NOMO-1 (cell line): ENCODE results near the gene PDGFD.

Source experiments
- DNase-seq, 2 experiments: peaks; one replicate each; lab custom pipeline; 2025; ENCODE audit not compliant: unreplicated experiment in 2 of 2; lab: John Stamatoyannopoulos, UW

Gene PDGFD

GRCh38 chr11:103963648-103964047 lies 200.3 kb downstream of the PDGFD start:
- no peak for DNase-seq

- no peak for DNase-seq
Measured at GRCh38 chr11:103961010-103961409, 202.9 kb downstream of the PDGFD start.

GRCh38 chr11:103960108-103960507 lies 203.8 kb downstream of the PDGFD start:
- DNase-seq, result no peak

GRCh38 chr11:103959279-103959942 lies 204.5 kb downstream of the PDGFD start:
- peak in 1 of 2 experiments; percentile 36 for DNase-seq

- no peak for DNase-seq
Measured at GRCh38 chr11:103958475-103959215, 205.3 kb downstream of the PDGFD start.

- DNase-seq, result no peak
Measured at GRCh38 chr11:103953797-103954486, 210.0 kb downstream of the PDGFD start.

GRCh38 chr11:103949781-103950180 lies 214.2 kb downstream of the PDGFD start:
- DNase-seq, result no peak

GRCh38 chr11:103948187-103948763 lies 215.7 kb downstream of the PDGFD start:
- DNase-seq, result no peak

- no peak for DNase-seq
Measured at GRCh38 chr11:103947546-103947919, 216.4 kb downstream of the PDGFD start.

GRCh38 chr11:103946793-103947545 lies 217.0 kb downstream of the PDGFD start:
- DNase-seq, result no peak

- no peak for DNase-seq
Measured at GRCh38 chr11:103944251-103944940, 219.6 kb downstream of the PDGFD start.

- peak; percentile 51 to 81 for DNase-seq
Measured at GRCh38 chr11:103942646-103943045, 221.3 kb downstream of the PDGFD start.

GRCh38 chr11:103940551-103940950 lies 223.4 kb downstream of the PDGFD start:
- DNase-seq, result no peak

- DNase-seq, result no peak
Measured at GRCh38 chr11:103939694-103940093, 224.3 kb downstream of the PDGFD start.

GRCh38 chr11:103936059-103936458 lies 227.9 kb downstream of the PDGFD start:
- DNase-seq, result no peak

GRCh38 chr11:103935219-103935618 lies 228.7 kb downstream of the PDGFD start:
- DNase-seq, result no peak

- DNase-seq, result no peak
Measured at GRCh38 chr11:103929170-103929903, 234.6 kb downstream of the PDGFD start.

- no peak for DNase-seq
Measured at GRCh38 chr11:103928802-103929161, 235.2 kb downstream of the PDGFD start.

- DNase-seq, result no peak
Measured at GRCh38 chr11:103928040-103928801, 235.7 kb downstream of the PDGFD start.
